Panc1 (cell line): Measurements from ENCODE around the gene ATOSB.

Experiments
- CTCF ChIP-seq: fragments of 450-650 bp; IDR thresholded peaks from 2 replicates; pipeline ENCODE4 v1.5.1; 2017; ENCODE audit warnings: mild to moderate bottlenecking
- TCF7L2 ChIP-seq: IDR thresholded peaks from 2 replicates; pipeline ENCODE4 v1.6.1; 2011; ENCODE audit warnings: mild to moderate bottlenecking, low read depth, low read length, inconsistent platforms

GRCh38 chr9:35111001-35111933 lies 4.4 kb downstream of the ATOSB start:
- TF ChIP-seq CTCF (no peak), TCF7L2 (no peak)
